Measurements from ENCODE around the gene CDK2. TPM values are rescaled to one million over a fixed set of nuclear protein-coding genes. Genes with fewer than 3 reads are reported as not detected.
A peak's percentile ranks its signal among the peaks of the same experiment; 100 is the strongest.

Gene CDK2
- total and polyA plus RNA-seq, 9 of the 15 experiments (the other 6 are each of a cell fraction or from before 2014, with no cell fraction given) = 17.4 to 213 (median 109) TPM

GRCh38 chr12:56020423-56021184 lies 54.0 kb downstream of the CDK2 start, which contains the start of gene IKZF4 (continued):
- TF ChIP-seq, protein P1, sequence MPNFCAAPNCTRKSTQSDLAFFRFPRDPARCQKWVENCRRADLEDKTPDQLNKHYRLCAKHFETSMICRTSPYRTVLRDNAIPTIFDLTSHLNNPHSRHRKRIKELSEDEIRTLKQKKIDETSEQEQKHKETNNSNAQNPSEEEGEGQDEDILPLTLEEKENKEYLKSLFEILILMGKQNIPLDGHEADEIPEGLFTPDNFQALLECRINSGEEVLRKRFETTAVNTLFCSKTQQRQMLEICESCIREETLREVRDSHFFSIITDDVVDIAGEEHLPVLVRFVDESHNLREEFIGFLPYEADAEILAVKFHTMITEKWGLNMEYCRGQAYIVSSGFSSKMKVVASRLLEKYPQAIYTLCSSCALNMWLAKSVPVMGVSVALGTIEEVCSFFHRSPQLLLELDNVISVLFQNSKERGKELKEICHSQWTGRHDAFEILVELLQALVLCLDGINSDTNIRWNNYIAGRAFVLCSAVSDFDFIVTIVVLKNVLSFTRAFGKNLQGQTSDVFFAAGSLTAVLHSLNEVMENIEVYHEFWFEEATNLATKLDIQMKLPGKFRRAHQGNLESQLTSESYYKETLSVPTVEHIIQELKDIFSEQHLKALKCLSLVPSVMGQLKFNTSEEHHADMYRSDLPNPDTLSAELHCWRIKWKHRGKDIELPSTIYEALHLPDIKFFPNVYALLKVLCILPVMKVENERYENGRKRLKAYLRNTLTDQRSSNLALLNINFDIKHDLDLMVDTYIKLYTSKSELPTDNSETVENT (CRISPR knock-in tag; IDR thresholded peaks at IDR 0.05) = no peak
- TF ChIP-seq BHLHE40 (IDR thresholded peaks at IDR 0.05; ENCODE audit: low read length) = no peak; the same call in 1 of the 2 replicates
- TF ChIP-seq NKRF (IDR thresholded peaks at IDR 0.05; ENCODE audit: borderline replicate concordance) = no peak
- no peak for TF ChIP-seq STAT5B (CRISPR knock-in tag; IDR thresholded peaks at IDR 0.05)
- peak; percentile 81 to 89; a peak in 3 of 4 replicates for TF ChIP-seq MAZ (CRISPR knock-in tag; conservative IDR thresholded peaks at IDR 0.05 in 1 of 2, IDR thresholded peaks at IDR 0.05 in 1 of 2)
- no peak for TF ChIP-seq NR2C2 (CRISPR knock-in tag; IDR thresholded peaks at IDR 0.05)
- TF ChIP-seq NR2C2 (tag; IDR thresholded peaks at IDR 0.05) = peak; percentile 88
- TF ChIP-seq ETV6 (IDR thresholded peaks at IDR 0.05; ENCODE audit: borderline replicate concordance in 1 of 2, low read depth in 2 of 2, low read length in 1 of 2) = no peak
- no peak for TF ChIP-seq ETV6 (CRISPR knock-in tag; IDR thresholded peaks at IDR 0.05; ENCODE audit: borderline replicate concordance)
- TF ChIP-seq, protein P2, sequence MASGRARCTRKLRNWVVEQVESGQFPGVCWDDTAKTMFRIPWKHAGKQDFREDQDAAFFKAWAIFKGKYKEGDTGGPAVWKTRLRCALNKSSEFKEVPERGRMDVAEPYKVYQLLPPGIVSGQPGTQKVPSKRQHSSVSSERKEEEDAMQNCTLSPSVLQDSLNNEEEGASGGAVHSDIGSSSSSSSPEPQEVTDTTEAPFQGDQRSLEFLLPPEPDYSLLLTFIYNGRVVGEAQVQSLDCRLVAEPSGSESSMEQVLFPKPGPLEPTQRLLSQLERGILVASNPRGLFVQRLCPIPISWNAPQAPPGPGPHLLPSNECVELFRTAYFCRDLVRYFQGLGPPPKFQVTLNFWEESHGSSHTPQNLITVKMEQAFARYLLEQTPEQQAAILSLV (tag; IDR thresholded peaks at IDR 0.05) = no peak
- no peak for TF ChIP-seq ZZZ3 (IDR thresholded peaks at IDR 0.05)
- no peak for TF ChIP-seq PHB (CRISPR knock-in tag; IDR thresholded peaks at IDR 0.05)
- TF ChIP-seq, protein P3, sequence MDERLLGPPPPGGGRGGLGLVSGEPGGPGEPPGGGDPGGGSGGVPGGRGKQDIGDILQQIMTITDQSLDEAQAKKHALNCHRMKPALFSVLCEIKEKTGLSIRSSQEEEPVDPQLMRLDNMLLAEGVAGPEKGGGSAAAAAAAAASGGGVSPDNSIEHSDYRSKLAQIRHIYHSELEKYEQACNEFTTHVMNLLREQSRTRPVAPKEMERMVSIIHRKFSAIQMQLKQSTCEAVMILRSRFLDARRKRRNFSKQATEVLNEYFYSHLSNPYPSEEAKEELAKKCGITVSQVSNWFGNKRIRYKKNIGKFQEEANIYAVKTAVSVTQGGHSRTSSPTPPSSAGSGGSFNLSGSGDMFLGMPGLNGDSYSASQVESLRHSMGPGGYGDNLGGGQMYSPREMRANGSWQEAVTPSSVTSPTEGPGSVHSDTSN (CRISPR knock-in tag; IDR thresholded peaks at IDR 0.05; ENCODE audit: low read depth) = no peak
- TF ChIP-seq, protein P3 (tag; conservative IDR thresholded peaks at IDR 0.05; ENCODE audit: low read depth) = peak; percentile 81
- TF ChIP-seq KDM4B (IDR thresholded peaks at IDR 0.05; ENCODE audit: borderline replicate concordance in 2 of 2, low read depth in 1 of 2) = peak in 1 of 2 experiments; percentile 89; a peak in 1 of 4 replicates
- no peak for TF ChIP-seq BRD4 (IDR thresholded peaks at IDR 0.05)
- peak; percentile 51; the same call in 1 of the 2 replicates for TF ChIP-seq MEF2D (tag; conservative IDR thresholded peaks at IDR 0.05; ENCODE audit: low read depth)
